HG03342 (cell line): ENCODE results near the gene B3GALT6.
A peak's percentile ranks its signal among the peaks of the same experiment; 100 is the strongest.

Experiments
- ATAC-seq: cut with Tn5 transposase; IDR thresholded peaks from one replicate; pipeline ENCODE4 v1.9.1; 2021; ENCODE audit warnings: mild to moderate bottlenecking, moderate library complexity; ENCODE audit not compliant: unreplicated experiment

B3GALT6 gene

GRCh38 chr1:1259951-1260600, 28.0 kb downstream of the B3GALT6 start:
- ATAC-seq, result no peak

DNA sequence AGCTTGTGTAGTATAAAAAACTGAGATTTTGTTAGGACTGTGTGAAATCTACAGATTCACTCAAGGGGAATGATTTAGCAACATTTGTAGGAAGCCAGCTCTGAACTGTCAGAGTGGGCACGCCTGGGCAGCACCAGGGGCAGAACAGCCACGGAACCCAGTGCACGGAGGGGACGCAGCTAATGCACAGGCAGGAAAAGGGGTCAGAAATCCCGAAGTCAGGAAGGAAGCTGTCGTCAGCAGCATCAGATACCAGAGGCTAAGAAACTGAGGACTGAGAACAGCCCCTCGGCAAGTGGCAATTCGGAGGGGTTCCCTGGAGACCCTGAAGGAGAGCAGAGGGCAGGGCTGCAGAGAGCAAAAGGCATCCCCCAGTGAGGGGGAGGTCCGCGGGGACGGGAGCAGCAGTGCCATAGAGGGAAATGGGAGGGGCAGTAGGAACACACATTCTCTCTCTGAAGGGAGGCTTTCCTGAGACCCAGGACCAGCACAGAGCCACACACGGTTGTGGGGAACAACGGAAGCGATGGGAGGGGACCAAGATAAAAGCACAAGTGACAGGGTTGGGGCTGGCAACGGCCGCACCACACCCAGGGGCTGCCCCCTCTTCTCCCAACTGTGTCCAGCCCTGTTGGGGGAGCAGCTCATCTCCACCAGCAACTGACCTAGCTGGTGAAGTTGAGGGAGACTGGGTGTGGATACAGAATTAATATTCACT, 29.0 kb downstream of the B3GALT6 start:
- no peak for ATAC-seq

DNA sequence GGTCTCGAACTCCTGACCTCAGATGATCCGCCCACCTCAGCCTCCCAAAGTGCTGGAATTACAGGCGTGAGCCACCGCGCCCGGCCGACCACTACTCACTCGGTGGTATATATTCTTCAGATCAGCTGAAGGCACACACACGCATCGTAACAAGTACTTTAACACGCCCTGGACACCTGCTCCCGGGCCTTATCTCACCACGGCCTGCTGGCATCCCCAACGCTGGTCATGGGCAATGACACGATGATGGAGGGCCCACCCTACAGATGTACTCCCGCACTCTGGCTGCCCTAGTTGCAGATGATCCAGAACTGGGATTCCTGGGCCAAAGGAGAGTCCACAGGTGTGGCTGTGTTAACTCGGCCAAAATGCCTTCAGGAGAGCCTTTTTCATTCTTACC, 30.0 kb downstream of the B3GALT6 start:
- ATAC-seq, result no peak

DNA sequence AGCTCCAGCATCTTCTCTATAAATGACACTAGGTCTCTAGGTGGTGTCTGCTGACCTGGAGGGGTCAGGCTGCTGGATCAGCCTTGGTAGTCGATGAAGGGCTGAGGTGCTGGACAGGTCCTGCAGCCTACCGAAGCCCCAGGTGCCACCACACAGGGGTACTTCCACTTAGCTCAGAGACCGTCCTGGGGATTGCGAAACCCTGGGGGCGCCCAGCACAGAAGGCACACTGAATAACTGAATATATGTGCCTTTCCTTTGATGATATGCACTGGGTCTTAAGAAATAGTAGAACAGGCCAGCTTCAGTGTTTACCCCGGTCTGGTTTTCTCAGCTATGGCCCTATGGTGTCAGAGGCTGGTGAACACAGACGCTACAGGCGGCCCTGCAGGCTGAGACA, 30.7 kb downstream of the B3GALT6 start:
- ATAC-seq, result no peak

- ATAC-seq, result no peak
Measured at GRCh38 chr1:1264026-1264425, 32.0 kb downstream of the B3GALT6 start.

DNA sequence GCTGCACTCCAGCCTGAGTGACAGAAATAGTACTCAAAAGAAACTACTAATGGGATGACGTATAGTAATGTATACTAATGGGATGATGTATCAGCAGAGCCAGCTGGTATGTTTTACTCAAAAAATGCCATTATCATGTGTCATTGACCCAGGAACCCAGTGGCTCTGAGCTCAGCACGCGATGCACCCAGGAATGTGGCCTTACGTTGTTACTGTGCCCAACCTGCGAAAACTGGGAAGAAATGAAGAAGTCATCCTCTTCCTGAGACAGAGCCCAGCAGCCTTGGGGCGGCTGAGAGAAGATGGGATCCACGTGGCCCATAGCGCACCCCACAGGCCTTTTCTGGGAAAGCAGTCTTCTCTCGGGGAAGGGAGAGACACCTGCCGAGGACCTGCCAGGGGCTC, 32.8 kb downstream of the B3GALT6 start:
- no peak for ATAC-seq

GRCh38 chr1:1267488-1268283, 35.6 kb downstream of the B3GALT6 start:
- no peak for ATAC-seq

- ATAC-seq, result no peak
Measured at GRCh38 chr1:1268284-1268682, 36.2 kb downstream of the B3GALT6 start.

GRCh38 chr1:1270813-1271212, 38.8 kb downstream of the B3GALT6 start:
- ATAC-seq, result no peak

- peak; percentile 1 for ATAC-seq
Measured at GRCh38 chr1:1272341-1273208, 40.5 kb downstream of the B3GALT6 start.

DNA sequence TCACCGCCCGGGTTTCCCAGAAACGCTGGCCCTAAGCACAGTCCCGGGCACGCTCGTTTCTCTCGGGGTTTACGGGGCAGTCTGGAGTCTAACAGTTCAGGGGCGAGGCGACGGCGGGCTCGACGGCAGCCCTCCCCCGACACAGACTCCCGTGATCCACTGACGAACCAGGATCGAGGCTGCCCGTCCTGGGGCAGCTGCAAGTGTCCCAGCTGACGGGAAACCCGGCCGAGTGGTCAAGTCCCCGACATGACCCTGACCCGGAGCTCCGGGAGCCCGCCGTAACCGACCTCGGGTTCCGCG, 41.1 kb downstream of the B3GALT6 start:
- ATAC-seq, result peak; percentile 3

DNA sequence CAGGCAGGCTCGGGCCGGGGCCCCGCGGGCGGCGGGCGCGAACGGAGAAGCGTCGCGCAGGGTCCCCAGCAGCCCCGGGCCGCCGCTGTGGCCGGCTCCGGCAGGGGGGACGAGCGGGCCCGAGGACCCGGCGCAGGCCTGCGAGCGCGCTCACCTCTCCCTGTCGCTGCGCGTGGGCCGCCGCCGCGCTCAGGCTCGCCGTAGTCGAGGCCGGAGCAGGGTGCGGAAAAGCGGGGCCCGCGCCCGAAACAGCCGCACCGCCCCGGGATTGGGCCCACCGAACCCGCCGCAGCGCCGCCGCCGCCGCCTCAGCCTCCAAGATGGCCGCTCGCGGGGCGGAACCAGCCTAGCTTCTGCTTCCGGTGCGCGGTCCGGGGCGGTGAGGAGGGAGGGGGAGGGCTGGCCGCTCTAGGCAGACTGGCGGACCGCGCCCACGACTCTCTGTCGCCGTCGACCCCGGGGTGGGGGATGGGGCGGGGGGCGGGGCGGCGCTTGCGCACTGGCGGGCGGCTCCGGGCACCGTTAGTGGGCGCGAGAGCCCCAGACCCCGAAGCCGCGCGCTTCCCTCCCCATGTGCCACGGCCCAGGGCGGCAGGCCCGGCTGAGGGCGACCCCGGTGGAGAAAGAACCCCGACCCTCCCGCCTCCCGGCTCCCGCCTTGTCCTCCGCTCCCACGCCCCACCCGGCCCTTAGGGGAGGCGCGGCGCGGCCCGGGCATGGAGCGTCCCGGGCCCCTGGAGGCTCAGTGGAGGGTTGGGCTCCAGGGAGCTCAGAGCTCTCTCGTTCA, 41.7 kb downstream of the B3GALT6 start, which contains the start of gene UBE2J2:
Gene UBE2J2 (minus strand): TSS at position 343 of the 787 bp plus-strand sequence. CDS start 5,862 bp downstream, outside the sequence.
- peak; percentile 81 for ATAC-seq

DNA sequence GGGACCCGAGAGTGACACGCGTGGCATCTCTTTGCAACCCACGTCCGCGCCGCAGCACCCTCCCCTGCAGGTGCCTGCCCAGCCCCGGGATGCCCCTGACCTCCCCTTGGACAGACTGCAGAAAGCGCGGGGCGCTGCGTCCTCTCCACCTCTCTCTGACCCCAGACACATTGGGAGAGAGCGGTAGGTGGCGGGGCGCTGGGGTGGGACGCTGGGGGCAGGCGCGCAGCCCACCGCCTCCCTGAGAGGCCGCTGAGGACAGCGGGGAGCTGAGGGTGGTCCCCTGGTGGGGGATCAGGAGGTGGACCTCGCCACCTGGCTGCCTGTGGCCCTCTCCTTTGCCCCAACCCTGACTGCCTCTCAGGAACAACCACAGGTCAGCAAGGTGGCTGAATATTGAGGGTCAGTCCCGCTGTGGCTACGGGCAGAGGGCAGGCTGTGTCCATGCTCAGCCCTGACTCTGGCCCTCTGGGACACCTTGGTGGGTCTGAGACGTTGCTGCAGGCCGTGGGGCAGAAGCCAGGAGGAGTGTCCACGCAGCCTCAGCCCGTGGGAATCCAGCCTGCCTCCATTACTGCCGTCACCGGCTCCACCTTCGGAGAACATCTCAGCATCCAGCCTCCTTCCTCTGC, 42.4 kb downstream of the B3GALT6 start:
- peak; percentile 11 for ATAC-seq

DNA sequence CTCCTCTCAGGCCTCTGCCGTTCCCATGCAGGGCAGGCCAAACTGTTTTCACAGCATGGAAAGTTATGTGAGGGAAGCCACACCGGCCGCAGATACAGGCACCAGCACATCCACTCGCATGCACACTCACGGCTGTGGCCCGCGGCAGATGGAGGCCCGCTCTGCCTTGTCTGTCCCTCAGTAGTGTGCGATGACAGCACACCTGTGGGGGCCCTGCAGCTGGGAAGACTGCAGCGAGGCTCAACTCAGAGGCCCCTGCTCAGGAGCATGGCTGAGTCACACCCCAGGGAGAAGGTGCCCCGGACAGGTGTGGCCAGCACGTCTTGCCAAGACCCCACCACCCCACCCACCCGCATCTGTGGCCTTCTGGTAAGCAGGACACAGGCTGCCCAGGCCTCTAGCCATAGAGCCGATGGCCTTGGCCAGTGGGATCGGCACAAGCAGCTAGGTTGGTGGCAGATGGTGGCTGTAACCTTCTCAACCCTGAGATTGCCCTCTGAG, 42.9 kb downstream of the B3GALT6 start:
- no peak for ATAC-seq

DNA sequence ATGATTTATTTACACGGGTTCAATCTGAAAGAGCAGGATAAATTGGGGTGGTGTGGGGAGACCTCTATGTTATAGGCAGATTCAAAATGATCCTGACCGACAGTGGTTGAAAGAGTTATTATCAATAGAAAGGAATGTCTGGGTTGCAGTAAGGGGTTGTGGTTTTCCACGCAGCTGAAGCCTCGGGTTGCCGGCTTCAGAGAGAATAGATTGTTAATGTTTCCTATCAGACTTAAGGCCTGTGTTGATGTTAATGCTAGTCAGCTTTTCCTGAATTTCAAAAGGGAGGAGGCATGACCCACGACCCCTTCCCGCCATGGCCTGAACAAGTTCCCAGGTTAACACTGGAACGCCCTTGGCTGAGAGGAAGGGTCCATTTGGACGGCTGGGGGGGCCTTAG, 43.8 kb downstream of the B3GALT6 start:
- no peak for ATAC-seq

- ATAC-seq, result no peak
Measured at GRCh38 chr1:1278620-1279019, 46.6 kb downstream of the B3GALT6 start.

DNA sequence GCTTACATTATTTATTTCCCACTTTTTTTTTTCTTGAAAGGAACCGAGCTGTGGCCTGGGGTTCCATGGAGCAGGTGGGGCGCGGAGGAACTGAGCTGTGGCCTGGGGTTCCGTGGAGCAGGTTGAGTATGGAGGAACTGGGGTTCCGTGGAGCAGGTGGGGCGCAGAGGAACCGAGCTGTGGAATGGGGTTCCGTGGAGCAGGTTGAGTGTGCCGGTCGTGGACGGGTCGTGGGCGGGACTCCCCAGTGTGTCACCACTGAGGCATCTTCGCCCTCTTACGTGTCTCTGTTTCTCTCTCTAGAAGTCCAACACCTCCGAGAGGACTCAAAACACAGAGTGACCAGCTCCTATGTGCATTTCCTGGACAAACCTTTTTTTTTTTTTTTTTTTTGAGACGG, 47.0 kb downstream of the B3GALT6 start:
- no peak for ATAC-seq

- ATAC-seq, result no peak
Measured at GRCh38 chr1:1280782-1281481, 48.9 kb downstream of the B3GALT6 start.
